HG03558 (cell line): ENCODE measurements around the gene ZMYND19.
"Not testable (repeated sequence)": the region's sequence is repeated elsewhere in the genome, so short reads cannot be mapped to it uniquely, and the experiment has no call there.

Experiments
- ATAC-seq: cut with Tn5 transposase; IDR thresholded peaks from one replicate; pipeline ENCODE4 v1.9.1; 2021; ENCODE audit warnings: moderate number of reproducible peaks; ENCODE audit not compliant: unreplicated experiment; ENCODE audit errors: extremely low read depth

Gene ZMYND19

DNA sequence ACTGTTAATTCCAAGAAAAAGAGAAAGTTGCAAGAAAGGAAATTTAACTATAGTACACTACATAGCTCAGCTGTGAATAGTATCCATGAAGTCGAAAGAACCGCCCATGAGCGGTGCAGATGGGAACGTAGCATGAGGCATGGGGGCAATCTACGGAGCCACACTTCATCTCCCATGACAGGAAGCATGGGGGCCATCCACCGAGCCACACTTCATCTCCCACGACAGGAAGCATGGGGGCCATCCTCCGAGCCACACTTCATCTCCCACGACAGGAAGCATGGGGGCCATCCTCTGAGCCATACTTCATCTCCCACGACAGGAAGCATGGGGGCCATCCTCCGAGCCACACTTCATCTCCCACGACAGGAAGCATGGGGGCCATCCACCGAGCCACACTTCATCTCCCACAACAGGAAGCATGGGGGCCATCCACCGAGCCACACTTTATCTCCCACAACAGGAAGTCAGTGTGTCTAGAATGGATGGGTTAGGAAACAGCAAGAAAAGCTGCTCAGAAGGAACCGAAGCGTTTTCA, 53.6 kb downstream of the ZMYND19 start:
- ATAC-seq, result not testable (repeated sequence)

DNA sequence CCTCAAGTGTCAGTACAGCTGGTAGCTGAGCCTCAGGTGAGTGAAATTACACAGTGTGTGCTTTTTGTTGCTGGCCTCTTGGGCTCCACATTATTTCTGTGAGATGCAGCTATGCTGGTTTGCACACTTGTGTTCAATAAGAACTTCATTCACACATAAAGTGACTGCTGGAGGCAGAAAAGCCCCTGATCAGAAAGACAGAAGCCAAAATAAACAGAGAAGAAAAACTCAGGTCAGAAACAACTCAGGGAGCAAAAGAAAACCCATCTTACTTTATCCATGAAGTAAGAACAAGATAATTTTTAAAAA, 55.2 kb downstream of the ZMYND19 start:
- no peak for ATAC-seq

DNA sequence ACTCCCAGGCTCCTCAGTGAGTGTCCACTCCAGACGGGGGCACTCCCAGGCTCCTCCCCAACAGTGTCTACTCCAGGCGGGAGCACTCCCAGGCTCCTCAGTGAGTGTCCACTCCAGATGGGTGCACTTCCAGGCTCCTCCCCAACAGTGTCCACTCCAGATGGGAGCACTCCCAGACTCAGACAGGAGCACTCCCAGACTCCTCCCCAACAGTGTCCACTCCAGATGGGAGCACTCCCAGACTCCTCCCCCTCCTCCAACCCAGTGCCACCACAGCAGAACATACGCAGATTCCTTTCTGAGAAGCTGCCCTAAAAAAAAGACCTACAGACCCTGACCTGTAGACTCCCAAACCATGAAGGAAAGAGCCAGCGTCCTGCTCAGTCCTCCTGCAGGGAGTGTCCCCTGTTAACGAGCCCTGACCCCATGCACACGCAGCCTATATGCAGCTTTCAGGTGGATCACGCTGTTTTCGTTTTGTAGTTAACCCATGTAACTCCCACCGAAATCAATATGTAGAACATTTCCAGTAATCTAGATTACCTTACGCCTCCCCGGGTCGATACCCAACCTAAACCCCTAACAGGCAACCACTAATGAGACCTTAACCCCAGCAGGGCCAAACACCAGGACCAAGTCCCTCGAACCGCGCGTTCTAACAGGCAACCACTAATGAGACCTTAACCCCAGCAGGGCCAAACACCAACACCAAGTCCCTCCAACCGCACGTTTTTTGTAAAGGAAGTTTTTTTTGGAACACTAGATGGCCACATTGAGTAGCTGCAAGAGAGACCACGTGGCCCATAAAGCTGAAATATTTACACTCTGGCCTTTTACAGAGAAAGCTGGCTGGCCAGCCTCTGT, 55.8 kb downstream of the ZMYND19 start:
- ATAC-seq, result no peak

DNA sequence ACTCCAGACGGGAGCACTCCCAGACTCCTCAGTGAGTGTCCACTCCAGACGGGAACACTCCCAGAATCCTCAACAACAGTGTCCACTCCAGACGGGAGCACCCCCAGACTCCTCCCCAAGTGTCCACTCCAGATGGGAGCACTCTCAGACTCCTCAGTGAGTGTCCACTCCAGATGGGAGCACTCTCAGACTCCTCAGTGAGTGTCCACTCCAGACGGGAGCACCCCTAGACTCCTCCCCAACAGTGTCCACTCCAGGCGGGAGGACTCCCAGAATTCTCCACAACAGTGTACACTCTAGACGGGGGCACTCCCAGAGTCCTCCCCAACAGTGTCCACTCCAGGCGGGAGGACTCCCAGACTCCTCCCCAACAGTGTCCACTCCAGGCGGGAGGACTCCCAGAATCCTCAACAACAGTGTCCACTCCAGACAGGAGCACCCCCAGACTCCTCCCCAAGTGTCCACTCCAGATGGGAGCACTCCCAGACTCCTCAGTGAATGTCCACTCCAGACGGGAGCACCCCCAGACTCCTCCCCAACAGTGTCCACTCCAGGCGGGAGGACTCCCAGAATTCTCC, 57.3 kb downstream of the ZMYND19 start:
- ATAC-seq, result not testable (repeated sequence)
